DOHH2 (cell line): ENCODE measurements around the gene USH1G.

Source experiments
- CTCF ChIP-seq: fragments of 200-600 bp; sonication (generic); IDR thresholded peaks from one replicate; pipeline ENCODE4 v1.5.1; 2014; ENCODE audit warnings: antibody characterized with exemption, mild to moderate bottlenecking, low read depth, low read length; ENCODE audit not compliant: poor library complexity, severe bottlenecking
- EZH2phosphoT487 ChIP-seq: fragments of 200-600 bp; sonication (generic); IDR thresholded peaks from 2 replicates; pipeline ENCODE4 v1.6.1; 2017; ENCODE audit warnings: borderline replicate concordance, mild to moderate bottlenecking, antibody characterized with exemption, low read length, moderate library complexity, mixed read lengths

GRCh38 chr17:74925242-74925641 lies 2.2 kb upstream of the USH1G start:
- TF ChIP-seq CTCF (no peak), EZH2phosphoT487 (no peak)
